ENCODE results near the gene CLSTN1.

The CLSTN1 gene

DNA sequence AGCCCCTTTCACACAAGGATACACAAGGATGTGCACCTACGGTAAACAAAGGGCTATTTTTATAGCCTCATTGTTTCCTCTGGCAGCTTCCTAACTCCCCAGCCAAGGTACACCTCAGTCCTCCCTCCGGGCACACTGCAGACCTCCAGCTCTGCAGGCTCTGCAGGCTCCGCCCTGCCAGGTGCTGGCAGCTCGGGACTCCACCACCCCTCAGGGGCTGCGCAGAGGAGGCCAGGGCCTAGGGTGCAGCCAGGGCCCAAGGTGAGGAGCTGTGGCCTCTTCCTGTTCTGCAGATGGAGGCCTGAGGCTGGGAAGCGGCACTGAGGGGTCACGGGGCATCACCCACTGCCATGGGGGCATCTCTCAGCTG, 19.8 kb upstream of the CLSTN1 start (continued):
- TF ChIP-seq TSHZ2 (CRISPR knock-in tag; IDR thresholded peaks at IDR 0.05) = no peak

DNA sequence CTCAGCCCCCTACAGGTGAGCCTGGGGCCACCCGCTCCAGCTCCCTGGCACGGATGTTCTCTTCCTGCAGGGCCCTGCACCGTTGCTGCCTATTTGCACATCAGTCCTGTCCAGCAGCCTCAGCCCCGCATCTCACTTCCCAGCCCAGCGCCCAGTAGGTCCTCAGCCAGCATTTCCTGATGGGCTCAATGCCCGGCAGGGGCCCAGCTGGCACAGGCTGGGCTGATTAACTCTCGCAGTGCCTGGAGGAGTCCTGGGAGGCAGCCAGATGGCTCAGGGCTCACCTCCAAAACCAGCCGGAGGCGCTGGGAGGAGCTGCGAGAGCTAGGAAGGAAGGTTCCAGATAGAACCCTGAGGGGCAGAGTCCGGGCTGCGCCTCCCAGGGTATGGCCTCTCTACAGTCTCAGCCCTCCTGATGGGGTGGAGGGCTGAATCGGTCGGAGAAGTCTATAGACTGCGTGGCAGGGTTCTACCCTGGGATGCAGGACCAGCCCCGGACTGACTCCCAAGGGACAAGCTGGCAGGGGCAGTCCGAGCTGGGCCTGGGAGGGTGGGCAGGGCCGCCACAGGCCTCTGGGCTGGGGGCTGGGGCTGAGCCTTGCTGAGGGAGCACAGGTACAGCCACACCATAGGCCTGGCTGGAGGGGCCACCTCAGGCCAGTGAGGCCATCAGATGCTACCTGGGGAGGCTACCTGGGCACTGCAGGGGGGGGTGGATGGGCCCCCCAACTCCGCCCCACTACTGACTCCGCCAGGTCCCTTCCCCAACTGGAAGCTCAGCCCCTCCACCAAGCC, 19.2 kb upstream of the CLSTN1 start:
- peak; percentile 11; the same call in 1 of the 3 replicates for ATAC-seq
- TF ChIP-seq ESRRG (CRISPR knock-in tag; IDR thresholded peaks at IDR 0.05) = no peak
- no peak for TF ChIP-seq OSR1 (CRISPR knock-in tag; IDR thresholded peaks at IDR 0.05)
- TF ChIP-seq CSRNP3 (CRISPR knock-in tag; IDR thresholded peaks at IDR 0.05) = no peak
- TF ChIP-seq GLIS3 (CRISPR knock-in tag; IDR thresholded peaks at IDR 0.05) = no peak
- no peak for TF ChIP-seq ZNF8 (CRISPR knock-in tag; IDR thresholded peaks at IDR 0.05)
- TF ChIP-seq PATZ1 (CRISPR knock-in tag; IDR thresholded peaks at IDR 0.05; ENCODE audit: borderline replicate concordance) = no peak
- TF ChIP-seq ISL1 (CRISPR knock-in tag; IDR thresholded peaks at IDR 0.05) = no peak
- no peak for TF ChIP-seq ZFP30 (CRISPR knock-in tag; IDR thresholded peaks at IDR 0.05)
- TF ChIP-seq TSHZ2 (CRISPR knock-in tag; IDR thresholded peaks at IDR 0.05) = no peak
- TF ChIP-seq TCF4 (CRISPR knock-in tag; IDR thresholded peaks at IDR 0.05; ENCODE audit: borderline replicate concordance) = no peak
- TF ChIP-seq ARNTL (CRISPR knock-in tag; IDR thresholded peaks at IDR 0.05; ENCODE audit: borderline replicate concordance, low read depth) = no peak
- no peak for TF ChIP-seq PPARA (CRISPR knock-in tag; IDR thresholded peaks at IDR 0.05; ENCODE audit: borderline replicate concordance)
- TF ChIP-seq TOX (CRISPR knock-in tag; IDR thresholded peaks at IDR 0.05; ENCODE audit: borderline replicate concordance) = no peak
- TF ChIP-seq, protein P1, sequence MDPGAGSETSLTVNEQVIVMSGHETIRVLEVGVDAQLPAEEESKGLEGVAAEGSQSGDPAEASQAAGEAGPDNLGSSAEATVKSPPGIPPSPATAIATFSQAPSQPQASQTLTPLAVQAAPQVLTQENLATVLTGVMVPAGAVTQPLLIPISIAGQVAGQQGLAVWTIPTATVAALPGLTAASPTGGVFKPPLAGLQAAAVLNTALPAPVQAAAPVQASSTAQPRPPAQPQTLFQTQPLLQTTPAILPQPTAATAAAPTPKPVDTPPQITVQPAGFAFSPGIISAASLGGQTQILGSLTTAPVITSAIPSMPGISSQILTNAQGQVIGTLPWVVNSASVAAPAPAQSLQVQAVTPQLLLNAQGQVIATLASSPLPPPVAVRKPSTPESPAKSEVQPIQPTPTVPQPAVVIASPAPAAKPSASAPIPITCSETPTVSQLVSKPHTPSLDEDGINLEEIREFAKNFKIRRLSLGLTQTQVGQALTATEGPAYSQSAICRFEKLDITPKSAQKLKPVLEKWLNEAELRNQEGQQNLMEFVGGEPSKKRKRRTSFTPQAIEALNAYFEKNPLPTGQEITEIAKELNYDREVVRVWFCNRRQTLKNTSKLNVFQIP (CRISPR knock-in tag; IDR thresholded peaks at IDR 0.05; ENCODE audit: borderline replicate concordance, low read depth) = no peak

DNA sequence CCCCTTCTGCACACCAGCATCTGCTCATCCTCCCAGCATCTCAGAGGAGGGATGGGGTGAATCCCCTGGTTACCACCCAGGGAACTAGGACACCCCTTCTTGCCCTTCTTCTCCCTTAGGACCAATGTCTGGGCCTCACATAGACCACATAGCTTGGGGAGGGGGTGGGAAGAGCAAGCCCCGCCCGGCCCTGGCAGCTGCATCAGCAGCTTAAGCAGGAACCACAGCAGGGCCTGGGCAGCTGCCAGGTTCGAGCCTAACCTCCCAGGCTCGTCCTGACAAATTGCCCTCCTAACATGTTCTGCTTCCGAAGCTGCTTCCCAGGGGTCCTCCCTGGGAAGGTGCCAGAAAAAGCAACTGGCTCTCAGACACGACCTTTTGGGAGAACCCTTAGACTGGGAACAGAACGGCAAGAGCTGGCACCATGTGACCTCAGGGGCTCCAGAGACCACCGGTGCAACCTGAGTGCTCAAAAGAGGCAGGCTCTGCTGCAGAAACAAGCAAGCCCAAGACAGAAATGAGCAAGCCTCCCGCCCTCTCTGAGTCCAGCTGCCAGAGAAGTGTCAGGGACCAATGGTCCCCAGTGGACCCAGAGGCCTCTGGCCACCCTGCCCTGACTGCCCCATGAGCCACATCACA, 18.4 kb upstream of the CLSTN1 start:
- ATAC-seq = no peak
- TF ChIP-seq TCF4 (CRISPR knock-in tag; IDR thresholded peaks at IDR 0.05; ENCODE audit: borderline replicate concordance) = no peak
- TF ChIP-seq GLIS3 (CRISPR knock-in tag; IDR thresholded peaks at IDR 0.05) = no peak
- TF ChIP-seq TOX (CRISPR knock-in tag; IDR thresholded peaks at IDR 0.05; ENCODE audit: borderline replicate concordance) = no peak
- TF ChIP-seq ZNF565 (CRISPR knock-in tag; conservative IDR thresholded peaks at IDR 0.05; ENCODE audit: low read depth) = no peak
- no peak for TF ChIP-seq ARNTL (CRISPR knock-in tag; IDR thresholded peaks at IDR 0.05; ENCODE audit: borderline replicate concordance, low read depth)
- TF ChIP-seq ZNF8 (CRISPR knock-in tag; IDR thresholded peaks at IDR 0.05) = no peak
- no peak for TF ChIP-seq CSRNP3 (CRISPR knock-in tag; IDR thresholded peaks at IDR 0.05)
- TF ChIP-seq, protein P1 (CRISPR knock-in tag; IDR thresholded peaks at IDR 0.05; ENCODE audit: borderline replicate concordance, low read depth) = no peak
- TF ChIP-seq ISL1 (CRISPR knock-in tag; IDR thresholded peaks at IDR 0.05) = no peak
- TF ChIP-seq ESRRG (CRISPR knock-in tag; IDR thresholded peaks at IDR 0.05) = no peak
- TF ChIP-seq ZNF70 (CRISPR knock-in tag; IDR thresholded peaks at IDR 0.05) = no peak
- no peak for TF ChIP-seq ZC3H10 (CRISPR knock-in tag; IDR thresholded peaks at IDR 0.05)
- no peak for TF ChIP-seq RARB (CRISPR knock-in tag; IDR thresholded peaks at IDR 0.05)
- TF ChIP-seq, protein P2, sequence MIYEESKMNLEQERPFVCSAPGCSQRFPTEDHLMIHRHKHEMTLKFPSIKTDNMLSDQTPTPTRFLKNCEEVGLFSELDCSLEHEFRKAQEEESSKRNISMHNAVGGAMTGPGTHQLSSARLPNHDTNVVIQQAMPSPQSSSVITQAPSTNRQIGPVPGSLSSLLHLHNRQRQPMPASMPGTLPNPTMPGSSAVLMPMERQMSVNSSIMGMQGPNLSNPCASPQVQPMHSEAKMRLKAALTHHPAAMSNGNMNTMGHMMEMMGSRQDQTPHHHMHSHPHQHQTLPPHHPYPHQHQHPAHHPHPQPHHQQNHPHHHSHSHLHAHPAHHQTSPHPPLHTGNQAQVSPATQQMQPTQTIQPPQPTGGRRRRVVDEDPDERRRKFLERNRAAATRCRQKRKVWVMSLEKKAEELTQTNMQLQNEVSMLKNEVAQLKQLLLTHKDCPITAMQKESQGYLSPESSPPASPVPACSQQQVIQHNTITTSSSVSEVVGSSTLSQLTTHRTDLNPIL (CRISPR knock-in tag; IDR thresholded peaks at IDR 0.05; ENCODE audit: low read depth) = no peak
